Measurements from ENCODE around the gene ZIK1.

DNA sequence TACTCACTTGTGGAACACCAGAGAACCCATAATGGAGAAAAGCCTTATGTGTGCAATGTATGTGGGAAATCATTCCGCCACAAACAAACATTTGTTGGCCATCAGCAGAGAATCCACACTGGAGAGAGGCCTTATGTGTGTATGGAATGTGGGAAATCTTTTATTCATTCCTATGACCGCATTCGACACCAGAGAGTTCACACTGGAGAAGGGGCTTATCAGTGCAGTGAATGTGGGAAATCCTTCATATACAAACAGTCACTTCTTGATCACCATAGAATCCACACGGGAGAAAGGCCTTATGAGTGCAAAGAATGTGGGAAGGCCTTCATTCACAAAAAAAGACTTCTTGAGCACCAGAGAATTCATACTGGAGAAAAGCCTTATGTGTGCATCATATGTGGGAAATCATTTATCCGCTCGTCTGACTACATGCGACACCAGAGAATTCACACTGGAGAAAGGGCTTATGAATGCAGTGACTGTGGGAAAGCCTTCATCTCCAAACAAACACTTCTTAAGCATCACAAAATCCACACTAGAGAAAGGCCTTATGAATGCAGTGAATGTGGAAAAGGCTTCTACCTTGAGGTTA lies 45.9 kb upstream of the ZIK1 start:
- no peak for TF ChIP-seq CTCF (conservative IDR thresholded peaks at IDR 0.05; ENCODE audit: low read depth, low read length)
- no peak for TF ChIP-seq POLR2A (IDR thresholded peaks at IDR 0.05; ENCODE audit: low read depth, low read length)
- no peak for TF ChIP-seq SMC3 (IDR thresholded peaks at IDR 0.05; ENCODE audit: low read depth, low read length)
- no peak for TF ChIP-seq CEBPB (IDR thresholded peaks at IDR 0.05; ENCODE audit: low read depth, low read length)
- TF ChIP-seq RFX5 (IDR thresholded peaks at IDR 0.05; ENCODE audit: low read depth, low read length): no peak
- no peak for TF ChIP-seq RAD21 (IDR thresholded peaks at IDR 0.05; ENCODE audit: low read length)
- no peak for TF ChIP-seq MAFK (IDR thresholded peaks at IDR 0.05; ENCODE audit: low read depth, low read length)
- TF ChIP-seq BHLHE40 (IDR thresholded peaks at IDR 0.05; ENCODE audit: low read depth, low read length): no peak
- no peak for TF ChIP-seq RCOR1 (IDR thresholded peaks at IDR 0.05; ENCODE audit: insufficient replicate concordance, low read length)
- TF ChIP-seq MAZ (IDR thresholded peaks at IDR 0.05; ENCODE audit: borderline replicate concordance, low read depth, low read length): no peak
- TF ChIP-seq MXI1 (IDR thresholded peaks at IDR 0.05; ENCODE audit: borderline replicate concordance, low read depth, low read length): no peak
- TF ChIP-seq, protein P1, sequence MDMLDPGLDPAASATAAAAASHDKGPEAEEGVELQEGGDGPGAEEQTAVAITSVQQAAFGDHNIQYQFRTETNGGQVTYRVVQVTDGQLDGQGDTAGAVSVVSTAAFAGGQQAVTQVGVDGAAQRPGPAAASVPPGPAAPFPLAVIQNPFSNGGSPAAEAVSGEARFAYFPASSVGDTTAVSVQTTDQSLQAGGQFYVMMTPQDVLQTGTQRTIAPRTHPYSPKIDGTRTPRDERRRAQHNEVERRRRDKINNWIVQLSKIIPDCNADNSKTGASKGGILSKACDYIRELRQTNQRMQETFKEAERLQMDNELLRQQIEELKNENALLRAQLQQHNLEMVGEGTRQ (IDR thresholded peaks at IDR 0.05; ENCODE audit: low read depth, low read length): no peak

All from IMR-90 (cell line).